ENCODE results near the gene ALPK1. TPM values are rescaled to one million over a fixed set of nuclear protein-coding genes. Genes with fewer than 3 reads are reported as not detected.

ALPK1 gene
- total RNA-seq, 1 experiment from 2014 or later: 4.9 TPM

DNA sequence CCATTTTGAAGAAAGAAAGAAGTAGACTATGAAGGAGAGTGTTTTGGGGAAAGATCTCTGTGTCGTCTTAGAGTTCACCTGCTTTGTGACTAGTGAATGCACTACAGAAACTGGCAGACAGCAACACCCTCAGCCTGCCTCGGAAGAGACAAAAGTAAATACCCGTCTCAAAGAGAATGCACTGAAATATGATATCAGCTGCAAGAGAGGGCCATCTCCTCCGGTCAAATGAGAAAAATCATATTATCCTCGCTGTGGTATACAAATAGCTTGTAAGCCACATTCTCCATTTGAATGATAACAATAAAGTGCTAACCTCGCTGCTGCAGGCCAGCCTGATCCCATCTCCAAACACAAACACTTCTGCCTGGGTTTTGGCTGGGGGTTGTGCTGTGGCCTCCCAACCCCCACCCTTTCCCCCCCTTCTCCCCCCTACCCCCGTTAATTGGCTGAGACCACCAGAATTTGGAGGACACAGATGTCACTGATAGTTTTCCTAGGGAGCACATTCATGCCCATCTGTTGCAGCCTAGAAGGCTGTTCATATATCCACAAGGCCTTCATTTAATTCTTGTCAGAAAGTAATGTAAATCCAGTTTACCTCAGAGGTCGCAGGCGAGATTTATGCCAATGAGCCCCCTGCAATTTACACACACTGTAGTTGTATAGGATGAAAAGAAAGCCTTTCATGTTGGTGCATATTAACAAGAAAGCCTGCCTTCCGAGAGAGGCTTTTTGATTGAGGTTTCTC lies 46.3 kb downstream of the ALPK1 start:
- Histone ChIP-seq H3K36me3 (ENCODE audit: control insufficient read depth, insufficient read depth, low read length) (no peaks in the 10 kb centered on the region), H3K27me3 (replicated peaks; ENCODE audit: control insufficient read depth, insufficient read depth, low read length) (no peaks in the 10 kb centered on the region), H3K9me3 (no peaks in the 10 kb centered on the region), H3K4me1 (no peaks in the 10 kb centered on the region), H3K4me3 (ENCODE audit: low read depth, low read length) (no peak overlapping the region)
- ChIA-PET POLR2A (no interaction called here), CTCF (no interaction called here)
- DNase-seq: no peak
- no peak overlapping the region for H3K4me3 Mint-ChIP-seq (ENCODE audit: unreplicated experiment)
- H3K9me3 Mint-ChIP-seq (ENCODE audit: unreplicated experiment): no peaks in the 10 kb centered on the region
- no peaks in the 10 kb centered on the region for H3K36me3 Mint-ChIP-seq (ENCODE audit: insufficient read depth, unreplicated experiment)
- H3K27ac Mint-ChIP-seq (ENCODE audit: unreplicated experiment): no peak overlapping the region
- no TSS peak for BruUV-seq (replicated peaks)
- no peak for TF ChIP-seq CTCF (IDR thresholded peaks at IDR 0.05; ENCODE audit: insufficient read depth in 1 of 2, low read depth in 1 of 2, low read length in 1 of 2, severe bottlenecking in 1 of 2, unreplicated experiment in 1 of 2)
- intact Hi-C loops (cut with micrococcal nuclease; ENCODE audit: unreplicated experiment): no loop called here
- no peaks in the 10 kb centered on the region for H3K4me1 Mint-ChIP-seq (ENCODE audit: low read depth, unreplicated experiment)
- no peaks in the 10 kb centered on the region for H3K27me3 Mint-ChIP-seq (ENCODE audit: insufficient read depth, unreplicated experiment)

GRCh38 chr4:112348488-112349158 lies 51.5 kb downstream of the ALPK1 start:
- Histone ChIP-seq H3K27me3 (replicated peaks; ENCODE audit: control insufficient read depth, insufficient read depth, low read length) (no peaks in the 10 kb centered on the region), H3K36me3 (ENCODE audit: control insufficient read depth, insufficient read depth, low read length) (no peaks in the 10 kb centered on the region), H3K4me1 (no peaks in the 10 kb centered on the region), H3K9me3 (no peaks in the 10 kb centered on the region), H3K4me3 (ENCODE audit: low read depth, low read length) (no peak overlapping the region)
- TF ChIP-seq CTCF (IDR thresholded peaks at IDR 0.05; ENCODE audit: insufficient read depth in 1 of 2, low read depth in 1 of 2, low read length in 1 of 2, severe bottlenecking in 1 of 2, unreplicated experiment in 1 of 2): peak; percentile 12 to 39
- intact Hi-C loops (cut with micrococcal nuclease; ENCODE audit: unreplicated experiment): loop anchor here (5.0 kb wide), 1 partner anchor 174 kb away; no protein-coding TSS in a partner anchor
- H3K36me3 Mint-ChIP-seq (ENCODE audit: insufficient read depth, unreplicated experiment): no peaks in the 10 kb centered on the region
- BruUV-seq (replicated peaks): no TSS peak
- ChIA-PET POLR2A (no interaction called here), CTCF (no interaction called here)
- no peak overlapping the region for H3K27ac Mint-ChIP-seq (ENCODE audit: unreplicated experiment)
- H3K27me3 Mint-ChIP-seq (ENCODE audit: insufficient read depth, unreplicated experiment): peaks cover 3% of the 10 kb centered on the region
- peaks cover 10% of the 10 kb centered on the region for H3K9me3 Mint-ChIP-seq (ENCODE audit: unreplicated experiment)
- no peaks in the 10 kb centered on the region for H3K4me1 Mint-ChIP-seq (ENCODE audit: low read depth, unreplicated experiment)
- H3K4me3 Mint-ChIP-seq (ENCODE audit: unreplicated experiment): no peak overlapping the region
- peak; percentile 34 to 51 for DNase-seq

DNA sequence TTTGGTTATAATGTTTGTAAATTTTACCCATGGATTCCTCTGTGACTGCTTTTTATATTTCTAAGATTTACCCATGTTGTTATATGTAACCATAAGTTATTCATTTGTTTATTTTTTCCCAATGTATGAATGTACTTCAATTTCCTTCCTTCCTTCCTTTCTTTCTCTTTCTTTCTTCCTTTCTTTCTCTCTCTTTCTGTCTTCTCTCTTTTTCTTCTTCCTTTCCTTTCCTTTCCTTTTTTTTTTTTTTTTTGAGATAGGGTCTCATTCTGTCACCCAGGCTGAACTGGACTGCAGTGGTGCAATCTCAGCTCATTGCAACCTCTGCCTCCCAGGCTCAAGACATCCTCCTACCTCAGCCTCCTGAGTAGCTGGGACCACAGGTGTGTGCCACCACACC lies 55.6 kb downstream of the ALPK1 start:
- CTCF ChIA-PET: no interaction called here
- Mint-ChIP-seq H3K27me3 (ENCODE audit: insufficient read depth, unreplicated experiment) (peaks cover 3% of the 10 kb centered on the region), H3K9me3 (ENCODE audit: unreplicated experiment) (peaks cover 10% of the 10 kb centered on the region), H3K27ac (ENCODE audit: unreplicated experiment) (no peak overlapping the region), H3K36me3 (ENCODE audit: insufficient read depth, unreplicated experiment) (no peaks in the 10 kb centered on the region), H3K4me1 (ENCODE audit: low read depth, unreplicated experiment) (no peaks in the 10 kb centered on the region), H3K4me3 (ENCODE audit: unreplicated experiment) (no peak overlapping the region)
- H3K27me3 ChIP-seq (replicated peaks; ENCODE audit: control insufficient read depth, insufficient read depth, low read length): no peaks in the 10 kb centered on the region
- intact Hi-C loops (cut with micrococcal nuclease; ENCODE audit: unreplicated experiment): no loop called here
- no peak overlapping the region for H3K4me3 ChIP-seq (ENCODE audit: low read depth, low read length)
- TF ChIP-seq CTCF (IDR thresholded peaks at IDR 0.05; ENCODE audit: insufficient read depth in 1 of 2, low read depth in 1 of 2, low read length in 1 of 2, severe bottlenecking in 1 of 2, unreplicated experiment in 1 of 2): no peak
- H3K9me3 ChIP-seq: no peaks in the 10 kb centered on the region
- no peak for DNase-seq
- no peaks in the 10 kb centered on the region for H3K36me3 ChIP-seq (ENCODE audit: control insufficient read depth, insufficient read depth, low read length)
- POLR2A ChIA-PET: no interaction called here
- no TSS peak for BruUV-seq (replicated peaks)
- no peaks in the 10 kb centered on the region for H3K4me1 ChIP-seq
